ENCODE data around the gene BLTP1. TPM values are rescaled to one million over a fixed set of nuclear protein-coding genes. Genes with fewer than 3 reads are reported as not detected.

The BLTP1 gene
- total and polyA plus RNA-seq, 2 donors: 27.1 to 37.9 TPM

GRCh38 chr4:122129061-122129460, 23.1 kb upstream of the BLTP1 start:
- no peak overlapping the region for H3K4me3 ChIP-seq (ENCODE audit: low read length in 2 of 2)
- H3K4me1 ChIP-seq (ENCODE audit: control insufficient read depth in 2 of 2, insufficient read depth in 2 of 2, low read length in 2 of 2): no peaks in the 10 kb centered on the region
- no peaks in the 10 kb centered on the region for H3K27me3 ChIP-seq (ENCODE audit: control insufficient read depth in 2 of 2, insufficient read depth in 1 of 2, low read length in 1 of 2)
- DNase-seq (ENCODE audit: low read depth in 6 of 9, low spot score in 9 of 9): no peak
- H3K9me3 ChIP-seq (ENCODE audit: control insufficient read depth in 2 of 2, insufficient read depth in 1 of 2, low read length in 1 of 2): no peaks in the 10 kb centered on the region
- H3K27ac ChIP-seq (ENCODE audit: low read depth in 1 of 2, low read length in 1 of 2): no peak overlapping the region
- 91% methylated on average over 1 of the region's 1 CpG for WGBS
- no peaks in the 10 kb centered on the region for H3K36me3 ChIP-seq (ENCODE audit: control insufficient read depth in 2 of 2, insufficient read depth in 2 of 2, low read length in 1 of 2)

- Histone ChIP-seq H3K27me3 (ENCODE audit: control insufficient read depth in 2 of 2, insufficient read depth in 1 of 2, low read length in 1 of 2) (no peaks in the 10 kb centered on the region), H3K4me1 (ENCODE audit: control insufficient read depth in 2 of 2, insufficient read depth in 2 of 2, low read length in 2 of 2) (no peaks in the 10 kb centered on the region), H3K4me3 (ENCODE audit: low read length in 2 of 2) (no peak overlapping the region), H3K9me3 (ENCODE audit: control insufficient read depth in 2 of 2, insufficient read depth in 1 of 2, low read length in 1 of 2) (no peaks in the 10 kb centered on the region), H3K27ac (ENCODE audit: low read depth in 1 of 2, low read length in 1 of 2) (no peak overlapping the region), H3K36me3 (ENCODE audit: control insufficient read depth in 2 of 2, insufficient read depth in 2 of 2, low read length in 1 of 2) (no peaks in the 10 kb centered on the region)
- peak in 1 of 9 donors; percentile 30 for DNase-seq (ENCODE audit: low read depth in 6 of 9, low spot score in 9 of 9)
- 58% methylated on average over 5 of the region's 5 CpGs for WGBS
These were observed 20.5 kb upstream of the BLTP1 start for GRCh38 chr4:122131562-122132157.

GRCh38 chr4:122132891-122133290, 19.2 kb upstream of the BLTP1 start:
- no peak overlapping the region for H3K27ac ChIP-seq (ENCODE audit: low read depth in 1 of 2, low read length in 1 of 2)
- WGBS: 98% methylated on average over 3 of the region's 3 CpGs
- no peaks in the 10 kb centered on the region for H3K36me3 ChIP-seq (ENCODE audit: control insufficient read depth in 2 of 2, insufficient read depth in 2 of 2, low read length in 1 of 2)
- no peaks in the 10 kb centered on the region for H3K9me3 ChIP-seq (ENCODE audit: control insufficient read depth in 2 of 2, insufficient read depth in 1 of 2, low read length in 1 of 2)
- no peak for DNase-seq (ENCODE audit: low read depth in 6 of 9, low spot score in 9 of 9)
- no peak overlapping the region for H3K4me3 ChIP-seq (ENCODE audit: low read length in 2 of 2)
- H3K27me3 ChIP-seq (ENCODE audit: control insufficient read depth in 2 of 2, insufficient read depth in 1 of 2, low read length in 1 of 2): no peaks in the 10 kb centered on the region
- H3K4me1 ChIP-seq (ENCODE audit: control insufficient read depth in 2 of 2, insufficient read depth in 2 of 2, low read length in 2 of 2): no peaks in the 10 kb centered on the region

DNA sequence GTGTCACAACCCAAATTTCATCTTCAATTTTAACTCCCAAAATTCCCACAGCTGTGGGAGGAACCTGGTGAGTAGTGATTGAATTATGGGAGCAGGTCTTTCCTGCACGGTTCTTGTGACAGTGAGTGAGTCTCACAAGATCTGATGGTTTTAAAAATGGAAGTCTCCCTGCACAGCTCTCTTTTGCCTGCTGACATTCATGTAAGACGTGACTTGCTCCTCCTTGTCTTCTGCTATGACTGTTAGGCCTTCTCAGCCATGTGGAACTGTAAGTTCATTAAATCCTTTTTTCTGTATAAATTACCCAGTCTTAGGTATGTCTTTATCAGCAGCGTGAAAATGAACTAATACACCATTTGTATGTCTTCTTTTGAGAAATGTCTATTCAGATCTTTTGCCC, 13.0 kb upstream of the BLTP1 start:
- no peak for DNase-seq (ENCODE audit: low read depth in 6 of 9, low spot score in 9 of 9)
- H3K27me3 ChIP-seq (ENCODE audit: control insufficient read depth in 2 of 2, insufficient read depth in 1 of 2, low read length in 1 of 2): no peaks in the 10 kb centered on the region
- H3K36me3 ChIP-seq (ENCODE audit: control insufficient read depth in 2 of 2, insufficient read depth in 2 of 2, low read length in 1 of 2): no peaks in the 10 kb centered on the region
- no peaks in the 10 kb centered on the region for H3K9me3 ChIP-seq (ENCODE audit: control insufficient read depth in 2 of 2, insufficient read depth in 1 of 2, low read length in 1 of 2)
- 95% methylated on average over 3 of the region's 3 CpGs for WGBS
- H3K4me1 ChIP-seq (ENCODE audit: control insufficient read depth in 2 of 2, insufficient read depth in 2 of 2, low read length in 2 of 2): no peaks in the 10 kb centered on the region
- H3K4me3 ChIP-seq (ENCODE audit: low read length in 2 of 2): no peak overlapping the region
- H3K27ac ChIP-seq (ENCODE audit: low read depth in 1 of 2, low read length in 1 of 2): no peak overlapping the region

- no peak overlapping the region for H3K27ac ChIP-seq (ENCODE audit: low read depth in 1 of 2, low read length in 1 of 2)
- no peaks in the 10 kb centered on the region for H3K36me3 ChIP-seq (ENCODE audit: control insufficient read depth in 2 of 2, insufficient read depth in 2 of 2, low read length in 1 of 2)
- H3K4me3 ChIP-seq (ENCODE audit: low read length in 2 of 2): no peak overlapping the region
- no peaks in the 10 kb centered on the region for H3K4me1 ChIP-seq (ENCODE audit: control insufficient read depth in 2 of 2, insufficient read depth in 2 of 2, low read length in 2 of 2)
- H3K9me3 ChIP-seq (ENCODE audit: control insufficient read depth in 2 of 2, insufficient read depth in 1 of 2, low read length in 1 of 2): no peaks in the 10 kb centered on the region
- no peak for DNase-seq (ENCODE audit: low read depth in 6 of 9, low spot score in 9 of 9)
- H3K27me3 ChIP-seq (ENCODE audit: control insufficient read depth in 2 of 2, insufficient read depth in 1 of 2, low read length in 1 of 2): no peaks in the 10 kb centered on the region
- 99% methylated on average over 5 of the region's 5 CpGs for WGBS
These were observed 11.3 kb upstream of the BLTP1 start for GRCh38 chr4:122140834-122141233.

GRCh38 chr4:122142687-122143086, 9.4 kb upstream of the BLTP1 start:
- Histone ChIP-seq H3K4me1 (ENCODE audit: control insufficient read depth in 2 of 2, insufficient read depth in 2 of 2, low read length in 2 of 2) (no peaks in the 10 kb centered on the region), H3K27me3 (ENCODE audit: control insufficient read depth in 2 of 2, insufficient read depth in 1 of 2, low read length in 1 of 2) (no peaks in the 10 kb centered on the region), H3K9me3 (ENCODE audit: control insufficient read depth in 2 of 2, insufficient read depth in 1 of 2, low read length in 1 of 2) (no peaks in the 10 kb centered on the region), H3K36me3 (ENCODE audit: control insufficient read depth in 2 of 2, insufficient read depth in 2 of 2, low read length in 1 of 2) (no peaks in the 10 kb centered on the region), H3K27ac (ENCODE audit: low read depth in 1 of 2, low read length in 1 of 2) (no peak overlapping the region), H3K4me3 (ENCODE audit: low read length in 2 of 2) (no peak overlapping the region)
- no peak for DNase-seq (ENCODE audit: low read depth in 6 of 9, low spot score in 9 of 9)
- 96% methylated on average over 1 of the region's 1 CpG for whole genome bisulfite sequencing

DNA sequence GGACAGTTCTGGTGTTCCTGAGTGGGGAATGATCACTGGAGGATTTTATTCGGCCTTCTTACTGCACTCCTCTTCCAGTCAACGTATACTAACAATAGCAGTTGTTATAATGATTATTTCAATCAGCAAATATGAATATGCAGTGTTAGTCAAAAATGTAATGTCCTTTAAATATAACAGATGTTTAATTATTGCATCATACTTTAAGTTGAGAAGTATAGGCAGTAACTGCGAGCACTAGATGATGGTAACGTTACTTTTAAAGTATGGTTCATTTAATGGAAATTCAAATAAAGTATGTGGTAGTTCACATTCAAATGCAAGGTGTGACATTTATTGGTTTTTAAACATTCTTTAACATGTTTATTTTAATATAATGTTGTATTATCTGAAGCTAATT, 5.5 kb upstream of the BLTP1 start:
- Histone ChIP-seq H3K27ac (ENCODE audit: low read depth in 1 of 2, low read length in 1 of 2) (no peak overlapping the region), H3K27me3 (ENCODE audit: control insufficient read depth in 2 of 2, insufficient read depth in 1 of 2, low read length in 1 of 2) (no peaks in the 10 kb centered on the region), H3K9me3 (ENCODE audit: control insufficient read depth in 2 of 2, insufficient read depth in 1 of 2, low read length in 1 of 2) (no peaks in the 10 kb centered on the region), H3K36me3 (ENCODE audit: control insufficient read depth in 2 of 2, insufficient read depth in 2 of 2, low read length in 1 of 2) (no peaks in the 10 kb centered on the region), H3K4me3 (ENCODE audit: low read length in 2 of 2) (no peak overlapping the region), H3K4me1 (ENCODE audit: control insufficient read depth in 2 of 2, insufficient read depth in 2 of 2, low read length in 2 of 2) (no peaks in the 10 kb centered on the region)
- 98% methylated on average over 4 of the region's 4 CpGs for WGBS
- DNase-seq (ENCODE audit: low read depth in 6 of 9, low spot score in 9 of 9): no peak

DNA sequence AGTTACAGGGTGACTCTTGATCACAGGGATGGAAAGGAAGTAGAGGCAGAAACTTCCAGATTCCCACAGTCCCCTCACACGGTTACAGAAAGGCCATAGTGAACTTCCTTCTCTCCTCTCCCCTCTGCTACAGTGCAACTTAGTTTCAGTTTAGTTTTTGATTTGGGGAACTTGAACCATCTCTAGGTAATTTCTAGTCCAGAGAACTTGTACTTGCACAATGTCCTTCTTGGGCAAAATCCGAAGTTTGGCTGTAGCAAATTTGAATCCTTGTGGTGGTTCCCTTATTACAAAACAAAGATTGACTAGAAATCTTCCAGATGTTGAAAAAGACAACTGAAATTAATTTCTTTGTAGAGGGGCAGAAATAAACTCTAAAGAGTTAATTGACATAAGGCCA, 1.2 kb upstream of the BLTP1 start:
- peaks cover 0 to 2% of the 10 kb centered on the region in 2 donors for H3K36me3 ChIP-seq (ENCODE audit: control insufficient read depth in 2 of 2, insufficient read depth in 2 of 2, low read length in 1 of 2)
- no peaks in the 10 kb centered on the region for H3K27me3 ChIP-seq (ENCODE audit: control insufficient read depth in 2 of 2, insufficient read depth in 1 of 2, low read length in 1 of 2)
- H3K9me3 ChIP-seq (ENCODE audit: control insufficient read depth in 2 of 2, insufficient read depth in 1 of 2, low read length in 1 of 2): peaks cover 0 to 2% of the 10 kb centered on the region in 2 donors
- 81% methylated on average over 2 of the region's 2 CpGs for WGBS
- peak in 1 of 9 donors; percentile 25 for DNase-seq (ENCODE audit: low read depth in 6 of 9, low spot score in 9 of 9)
- H3K27ac ChIP-seq (ENCODE audit: low read depth in 1 of 2, low read length in 1 of 2): no peak overlapping the region
- H3K4me3 ChIP-seq (ENCODE audit: low read length in 2 of 2): no peak overlapping the region
- peaks cover 2 to 3% of the 10 kb centered on the region in 2 donors for H3K4me1 ChIP-seq (ENCODE audit: control insufficient read depth in 2 of 2, insufficient read depth in 2 of 2, low read length in 2 of 2)

- Histone ChIP-seq H3K27ac (ENCODE audit: low read depth in 1 of 2, low read length in 1 of 2) (peak overlapping the region; percentile 77 to 88), H3K9me3 (ENCODE audit: control insufficient read depth in 2 of 2, insufficient read depth in 1 of 2, low read length in 1 of 2) (peaks cover 0 to 2% of the 10 kb centered on the region in 2 donors), H3K27me3 (ENCODE audit: control insufficient read depth in 2 of 2, insufficient read depth in 1 of 2, low read length in 1 of 2) (no peaks in the 10 kb centered on the region), H3K36me3 (ENCODE audit: control insufficient read depth in 2 of 2, insufficient read depth in 2 of 2, low read length in 1 of 2) (peaks cover 4 to 7% of the 10 kb centered on the region in 2 donors), H3K4me3 (ENCODE audit: low read length in 2 of 2) (peak overlapping the region; percentile 75 to 96), H3K4me1 (ENCODE audit: control insufficient read depth in 2 of 2, insufficient read depth in 2 of 2, low read length in 2 of 2) (peaks cover 2 to 3% of the 10 kb centered on the region in 2 donors)
- under 1% methylated on average over 16 of the region's 16 CpGs for WGBS
- peak in 5 of 9 donors; percentile 5 to 41 (median 27) for DNase-seq (ENCODE audit: low read depth in 6 of 9, low spot score in 9 of 9)
These were observed 638 bp downstream of the BLTP1 start for GRCh38 chr4:122152711-122153226.

Data from thymus (tissue), 11 donors.